ENCODE results near the gene EMILIN3.

The EMILIN3 gene

DNA sequence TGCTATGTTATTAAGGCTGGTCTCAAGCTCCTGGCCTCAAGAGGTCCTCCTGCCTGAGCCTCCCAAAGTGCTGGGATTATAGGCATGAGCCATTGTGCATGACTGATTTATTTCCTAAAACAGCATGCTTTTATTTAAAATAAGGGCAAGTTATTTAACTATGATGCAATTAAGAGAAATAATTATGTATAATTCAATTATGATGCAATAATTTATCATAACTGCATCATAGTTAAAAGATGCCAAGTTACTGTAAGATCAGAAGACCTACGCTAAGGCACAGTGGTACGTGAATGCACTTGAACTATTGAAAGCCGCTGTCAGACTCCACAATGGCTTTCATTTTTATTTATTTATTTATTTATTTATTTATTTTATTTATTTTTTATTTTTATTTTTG, 24.3 kb upstream of the EMILIN3 start:
- POLR2A ChIA-PET, result no interaction called here
- TF ChIP-seq GLIS2 (tag by site-specific recombination; IDR thresholded peaks at IDR 0.05), result no peak
- Histone ChIP-seq H3K4me3 (ENCODE audit: low read depth, low read length) (no peak overlapping the region), H3K36me3 (ENCODE audit: control insufficient read depth in 2 of 2, insufficient read depth in 1 of 2, low read length in 2 of 2) (no peaks in the 10 kb centered on the region), H3K4me1 (ENCODE audit: control insufficient read depth, insufficient read depth, low read length) (no peaks in the 10 kb centered on the region), H3K9me3 (ENCODE audit: control insufficient read depth, insufficient read depth, low read depth, low read length) (no peaks in the 10 kb centered on the region), H3K27ac (ENCODE audit: extremely low read depth, low read depth, low read length) (no peak overlapping the region)
- CTCF ChIA-PET, result no interaction called here

DNA sequence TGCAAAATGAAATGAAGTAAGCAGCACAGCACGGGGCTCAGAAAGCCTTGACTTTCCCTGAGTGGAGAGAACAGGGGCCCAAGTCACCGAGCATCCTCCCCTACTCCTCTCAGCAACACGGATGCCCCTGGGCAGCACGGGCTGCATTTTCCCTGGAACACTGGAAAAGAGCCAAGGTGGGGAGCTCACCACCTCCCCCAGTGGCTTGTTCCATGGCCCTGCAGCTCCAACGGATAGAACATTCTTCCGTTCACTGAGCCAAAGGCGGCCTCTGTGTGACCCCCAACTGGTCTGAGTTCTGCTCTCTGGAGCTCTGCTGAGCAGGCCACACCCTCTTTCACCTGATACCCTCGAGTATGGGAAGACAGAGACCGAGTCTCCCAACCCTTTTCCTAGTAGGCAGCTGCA, 20.8 kb upstream of the EMILIN3 start:
- Histone ChIP-seq H3K4me3 (ENCODE audit: low read depth, low read length) (no peak overlapping the region), H3K4me1 (ENCODE audit: control insufficient read depth, insufficient read depth, low read length) (no peaks in the 10 kb centered on the region), H3K36me3 (ENCODE audit: control insufficient read depth in 2 of 2, insufficient read depth in 1 of 2, low read length in 2 of 2) (no peaks in the 10 kb centered on the region), H3K9me3 (ENCODE audit: control insufficient read depth, insufficient read depth, low read depth, low read length) (no peaks in the 10 kb centered on the region), H3K27ac (ENCODE audit: extremely low read depth, low read depth, low read length) (no peak overlapping the region)
- CTCF ChIA-PET, result interaction anchor here (0.6 to 0.7 kb wide), 2 partner anchors 24 to 211 kb away, joined by 3 read pairs; no protein-coding TSS in a partner anchor
- POLR2A ChIA-PET, result no interaction called here
- TF ChIP-seq, protein P1, sequence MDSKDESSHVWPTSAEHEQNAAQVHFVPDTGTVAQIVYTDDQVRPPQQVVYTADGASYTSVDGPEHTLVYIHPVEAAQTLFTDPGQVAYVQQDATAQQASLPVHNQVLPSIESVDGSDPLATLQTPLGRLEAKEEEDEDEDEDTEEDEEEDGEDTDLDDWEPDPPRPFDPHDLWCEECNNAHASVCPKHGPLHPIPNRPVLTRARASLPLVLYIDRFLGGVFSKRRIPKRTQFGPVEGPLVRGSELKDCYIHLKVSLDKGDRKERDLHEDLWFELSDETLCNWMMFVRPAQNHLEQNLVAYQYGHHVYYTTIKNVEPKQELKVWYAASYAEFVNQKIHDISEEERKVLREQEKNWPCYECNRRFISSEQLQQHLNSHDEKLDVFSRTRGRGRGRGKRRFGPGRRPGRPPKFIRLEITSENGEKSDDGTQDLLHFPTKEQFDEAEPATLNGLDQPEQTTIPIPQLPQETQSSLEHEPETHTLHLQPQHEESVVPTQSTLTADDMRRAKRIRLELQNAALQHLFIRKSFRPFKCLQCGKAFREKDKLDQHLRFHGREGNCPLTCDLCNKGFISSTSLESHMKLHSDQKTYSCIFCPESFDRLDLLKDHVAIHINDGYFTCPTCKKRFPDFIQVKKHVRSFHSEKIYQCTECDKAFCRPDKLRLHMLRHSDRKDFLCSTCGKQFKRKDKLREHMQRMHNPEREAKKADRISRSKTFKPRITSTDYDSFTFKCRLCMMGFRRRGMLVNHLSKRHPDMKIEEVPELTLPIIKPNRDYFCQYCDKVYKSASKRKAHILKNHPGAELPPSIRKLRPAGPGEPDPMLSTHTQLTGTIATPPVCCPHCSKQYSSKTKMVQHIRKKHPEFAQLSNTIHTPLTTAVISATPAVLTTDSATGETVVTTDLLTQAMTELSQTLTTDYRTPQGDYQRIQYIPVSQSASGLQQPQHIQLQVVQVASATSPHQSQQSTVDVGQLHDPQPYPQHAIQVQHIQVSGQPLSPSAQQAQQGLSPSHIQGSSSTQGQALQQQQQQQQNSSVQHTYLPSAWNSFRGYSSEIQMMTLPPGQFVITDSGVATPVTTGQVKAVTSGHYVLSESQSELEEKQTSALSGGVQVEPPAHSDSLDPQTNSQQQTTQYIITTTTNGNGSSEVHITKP (tag by site-specific recombination; IDR thresholded peaks at IDR 0.05), result peak; percentile 35; the same call in 1 of the 2 replicates
- no peak for TF ChIP-seq ZNF114 (tag by site-specific recombination; IDR thresholded peaks at IDR 0.05)
- no peak for TF ChIP-seq ZSCAN30 (tag by site-specific recombination; IDR thresholded peaks at IDR 0.05)
- TF ChIP-seq ZNF585B (tag by site-specific recombination; IDR thresholded peaks at IDR 0.05), result no peak
- TF ChIP-seq ZNF26 (tag by site-specific recombination; IDR thresholded peaks at IDR 0.05), result no peak
- TF ChIP-seq ZNF202 (tag by site-specific recombination; IDR thresholded peaks at IDR 0.05; ENCODE audit: borderline replicate concordance), result no peak

DNA sequence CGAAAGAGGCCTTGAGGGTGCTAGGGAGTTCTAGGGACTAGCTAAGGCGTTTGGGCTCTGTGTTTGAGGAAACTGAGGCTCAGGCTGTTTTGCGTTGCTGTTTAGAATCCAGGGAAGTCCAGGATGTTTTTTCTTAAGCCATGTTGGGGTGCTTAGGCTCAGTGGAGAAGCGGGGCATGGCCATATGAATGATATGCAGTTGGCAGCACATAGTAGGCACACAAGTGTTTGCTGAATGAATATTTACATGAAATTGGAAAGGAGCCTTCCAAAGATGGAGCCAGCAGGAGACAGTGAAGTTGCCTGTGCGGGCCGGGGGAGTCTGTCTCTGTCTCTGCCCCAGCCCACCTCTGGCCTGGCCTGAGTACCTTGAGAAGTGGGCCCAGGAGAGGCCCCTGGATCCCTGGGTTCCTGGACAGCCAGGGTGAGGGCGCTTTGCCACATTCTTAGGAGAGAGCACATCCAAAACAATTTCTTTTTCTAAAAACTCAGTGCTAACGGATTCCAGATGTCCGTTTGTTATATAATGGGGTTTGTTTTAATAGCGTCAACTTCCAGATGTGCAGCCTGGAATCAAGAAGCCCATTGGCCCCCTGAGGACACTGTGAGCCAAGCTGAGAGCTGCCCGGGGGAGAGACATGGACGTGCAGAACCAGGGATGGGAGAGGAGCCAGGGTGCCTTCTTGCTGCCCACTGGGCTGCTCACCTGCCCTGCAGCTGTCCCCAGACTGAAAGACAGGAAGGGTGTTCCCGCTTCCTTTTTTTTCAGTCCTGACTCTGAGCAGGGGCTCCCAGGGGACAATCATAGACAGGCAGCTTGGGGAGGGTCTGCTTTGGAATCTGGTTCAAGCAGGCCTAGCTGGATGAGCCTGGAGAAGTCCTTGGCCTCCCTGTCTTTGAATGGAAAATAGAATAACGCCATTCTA, 20.1 kb upstream of the EMILIN3 start:
- Histone ChIP-seq H3K9me3 (ENCODE audit: control insufficient read depth, insufficient read depth, low read depth, low read length) (no peaks in the 10 kb centered on the region), H3K4me1 (ENCODE audit: control insufficient read depth, insufficient read depth, low read length) (no peaks in the 10 kb centered on the region), H3K27ac (ENCODE audit: extremely low read depth, low read depth, low read length) (no peak overlapping the region), H3K36me3 (ENCODE audit: control insufficient read depth in 2 of 2, insufficient read depth in 1 of 2, low read length in 2 of 2) (no peaks in the 10 kb centered on the region), H3K4me3 (ENCODE audit: low read depth, low read length) (no peak overlapping the region)
- no peak for TF ChIP-seq ZNF302 (tag by site-specific recombination; IDR thresholded peaks at IDR 0.05; ENCODE audit: low read depth)
- TF ChIP-seq ZBTB21 (tag by site-specific recombination; IDR thresholded peaks at IDR 0.05), result no peak
- POLR2A ChIA-PET, result interaction anchor here (0.7 kb wide), 1 partner anchor 406 kb away, joined by 6 read pairs; no protein-coding TSS in a partner anchor
- CTCF ChIA-PET, result interaction anchor here (0.7 kb wide), 1 partner anchor 24 kb away, joined by 3 read pairs; no protein-coding TSS in a partner anchor

DNA sequence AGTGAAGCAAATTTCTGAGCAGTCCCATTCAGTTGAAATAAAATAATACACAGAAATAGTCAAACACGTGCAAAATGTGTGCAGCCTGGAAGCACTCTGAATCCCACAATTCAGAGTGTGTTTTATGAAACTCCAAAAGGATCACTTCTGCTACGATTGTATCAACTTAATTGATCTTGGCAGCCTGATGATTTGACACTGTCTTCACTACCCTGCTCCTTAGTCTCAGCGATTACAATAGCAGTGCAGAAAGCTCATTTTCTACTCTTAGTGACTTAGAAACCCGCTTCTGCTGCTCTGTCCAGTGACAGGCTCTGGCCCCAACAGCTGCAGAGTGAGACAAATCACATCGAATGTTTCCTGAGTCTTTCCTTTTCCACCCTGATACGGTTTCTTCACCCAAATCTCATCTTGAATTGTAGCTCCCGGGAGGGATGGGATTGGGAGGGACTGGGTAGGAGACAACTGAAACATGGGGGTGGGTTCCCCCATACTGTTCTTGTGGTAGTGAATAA, 16.2 kb upstream of the EMILIN3 start:
- Histone ChIP-seq H3K9me3 (ENCODE audit: control insufficient read depth, insufficient read depth, low read depth, low read length) (no peaks in the 10 kb centered on the region), H3K4me1 (ENCODE audit: control insufficient read depth, insufficient read depth, low read length) (no peaks in the 10 kb centered on the region), H3K36me3 (ENCODE audit: control insufficient read depth in 2 of 2, insufficient read depth in 1 of 2, low read length in 2 of 2) (no peaks in the 10 kb centered on the region), H3K4me3 (ENCODE audit: low read depth, low read length) (no peak overlapping the region), H3K27ac (ENCODE audit: extremely low read depth, low read depth, low read length) (no peak overlapping the region)
- ChIA-PET CTCF (no interaction called here), POLR2A (no interaction called here)
- TF ChIP-seq HOXC10 (CRISPR knock-in tag; IDR thresholded peaks at IDR 0.05) (no peak), ATF2 (tag by site-specific recombination; IDR thresholded peaks at IDR 0.05; ENCODE audit: low read depth) (no peak), ZNF585B (tag by site-specific recombination; IDR thresholded peaks at IDR 0.05) (no peak), MYNN (tag by site-specific recombination; IDR thresholded peaks at IDR 0.05; ENCODE audit: borderline replicate concordance) (no peak)
